Activated CD4-positive, alpha-beta T cell treated with anti-CD3 and anti-CD28 coated beads, Interleukin-2, Interleukin-6, amounts not matched to agents 100 ng/mL and 50 ng/mL, durations not matched to agents 16 hours and 8 hours (primary cell): ENCODE measurements around the gene OTX2.

Source experiments
- DNase-seq: peaks from one replicate; pipeline ENCODE4 v3.0.0-alpha.2; 2020

The OTX2 gene

GRCh38 chr14:56811593-56812363 is 1.5 kb upstream of the OTX2 start:
- no peak for DNase-seq

- peak; percentile 22 for DNase-seq
Observed at GRCh38 chr14:56810836-56811592, 735 bp upstream of the OTX2 start.

GRCh38 chr14:56809270-56810146 is 771 bp downstream of the OTX2 start:
- no peak for DNase-seq

- DNase-seq, result no peak
Observed at GRCh38 chr14:56808383-56809269, 1.7 kb downstream of the OTX2 start.

GRCh38 chr14:56808110-56808382 is 2.2 kb downstream of the OTX2 start:
- DNase-seq, result no peak

GRCh38 chr14:56807386-56808109 is 2.7 kb downstream of the OTX2 start:
- no peak for DNase-seq

DNA sequence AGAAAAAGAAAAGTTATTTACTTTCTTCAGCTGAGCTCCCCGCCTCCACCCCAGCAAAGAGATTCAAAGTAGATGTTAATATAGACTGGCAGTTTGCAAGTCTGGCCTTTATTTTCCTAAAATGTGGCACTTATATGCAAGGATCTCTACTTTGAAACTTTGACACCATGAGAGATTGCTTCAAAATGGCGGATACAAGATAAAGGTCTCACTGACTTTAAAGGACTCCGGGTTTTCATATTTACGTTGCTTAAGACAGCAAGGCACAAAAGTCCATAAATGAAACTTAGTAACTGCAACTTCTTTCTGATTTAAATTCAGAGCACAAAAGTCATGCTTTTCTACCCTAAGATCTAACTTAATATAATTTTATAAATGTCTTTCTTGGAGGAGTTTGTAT is 3.5 kb downstream of the OTX2 start:
- no peak for DNase-seq

DNA sequence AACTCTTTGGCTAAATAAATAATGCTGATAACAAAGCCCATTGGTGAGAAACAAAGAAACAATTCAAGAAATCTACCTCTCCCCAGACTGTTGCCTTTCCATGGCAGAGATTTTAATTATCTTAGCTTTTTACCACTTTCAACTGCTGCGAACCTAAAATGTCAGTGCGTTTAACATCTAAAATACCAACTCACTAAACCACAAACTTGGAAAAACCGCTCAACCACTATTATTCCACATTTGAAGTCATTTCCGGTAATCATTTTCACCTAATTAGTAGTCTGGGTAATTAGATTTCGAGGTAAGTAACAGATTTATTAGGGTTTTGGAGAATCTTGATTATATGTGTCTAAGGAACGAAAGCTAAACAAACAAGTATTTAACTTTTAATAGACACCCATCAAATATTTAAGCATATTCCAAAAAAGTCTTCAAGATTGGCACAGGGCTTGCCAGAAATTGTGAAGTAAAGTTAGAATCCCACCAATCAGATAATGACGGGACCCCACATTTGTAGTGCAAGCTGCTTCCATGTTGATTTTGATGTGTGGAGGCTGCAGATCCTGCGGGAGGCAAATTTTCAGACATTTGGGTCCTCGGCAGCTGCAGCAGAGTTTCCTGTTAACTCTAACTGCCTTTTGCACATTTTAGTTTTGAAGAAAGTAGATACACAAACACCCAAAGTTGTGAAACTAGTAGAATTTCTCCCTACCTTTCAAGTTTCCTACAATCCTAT is 4.1 kb downstream of the OTX2 start:
- no peak for DNase-seq

DNA sequence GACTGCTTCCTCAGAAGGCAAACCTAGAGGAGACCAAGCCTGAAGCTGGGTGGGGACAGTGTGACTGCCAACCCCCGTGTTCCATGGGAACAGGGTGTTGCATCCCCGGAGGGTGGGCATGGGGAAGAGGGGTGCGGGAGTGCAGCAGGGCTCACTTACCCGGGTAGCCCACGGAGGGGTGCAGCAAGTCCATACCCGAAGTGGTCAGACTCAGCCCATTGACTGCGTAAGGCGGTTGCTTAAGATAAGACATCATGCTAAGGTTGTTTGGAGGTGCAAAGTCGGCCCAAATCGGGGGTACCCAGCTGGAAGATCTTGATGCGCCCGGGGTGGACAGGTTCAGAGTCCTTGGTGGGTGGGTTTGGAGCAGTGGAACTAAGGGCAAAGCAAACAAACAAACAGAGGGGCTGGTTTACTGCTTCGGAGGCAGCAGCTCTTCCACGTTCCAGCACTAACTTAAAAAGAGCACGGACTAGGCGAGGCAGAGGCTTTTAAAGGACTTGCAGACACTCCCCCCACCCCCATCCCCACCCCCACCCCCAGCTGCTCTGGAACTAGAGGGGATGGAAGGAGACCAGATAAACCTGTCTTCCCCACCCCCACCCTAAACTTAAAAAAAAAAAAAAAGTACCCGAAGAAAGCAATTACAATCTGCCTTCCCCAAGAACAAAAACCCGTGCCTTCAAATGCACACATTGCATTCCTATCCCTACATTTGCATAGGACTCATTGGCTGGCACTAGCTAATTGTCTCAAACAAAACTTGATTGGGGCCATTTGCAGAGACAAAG is 4.9 kb downstream of the OTX2 start:
- no peak for DNase-seq

- DNase-seq, result no peak
Observed at GRCh38 chr14:56803816-56804535, 6.3 kb downstream of the OTX2 start.

DNA sequence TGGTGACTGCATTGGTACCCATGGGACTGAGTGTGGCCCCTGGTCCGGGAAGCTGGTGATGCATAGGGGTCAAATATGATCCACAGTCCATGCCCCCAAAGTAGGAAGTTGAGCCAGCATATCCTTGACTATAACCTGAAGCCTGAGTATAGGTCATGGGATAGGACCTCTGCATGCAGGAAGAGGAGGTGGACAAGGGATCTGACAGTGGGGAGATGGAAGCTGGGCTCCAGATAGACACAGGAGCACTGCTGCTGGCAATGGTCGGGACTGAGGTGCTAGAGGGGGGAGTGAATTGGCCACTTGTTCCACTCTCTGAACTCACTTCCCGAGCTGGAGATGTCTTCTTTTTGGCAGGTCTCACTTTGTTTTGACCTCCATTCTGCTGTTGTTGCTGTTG is 8.4 kb downstream of the OTX2 start:
- no peak for DNase-seq

DNA sequence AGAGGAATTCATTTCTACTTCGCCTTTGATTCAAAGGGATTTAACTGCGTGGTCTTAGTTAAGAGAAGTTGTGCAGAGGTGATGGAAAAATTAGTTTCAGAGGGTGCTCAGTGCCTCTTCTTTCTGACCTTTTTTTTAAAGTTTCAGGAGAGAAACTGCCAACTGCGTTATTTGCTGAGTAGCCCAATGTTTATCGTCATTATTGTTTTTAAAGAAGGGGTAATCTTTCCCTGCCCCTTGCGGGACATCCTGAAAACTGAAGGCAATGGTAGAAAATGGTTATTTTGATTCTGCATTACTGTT is 11.0 kb downstream of the OTX2 start:
- DNase-seq, result no peak

- DNase-seq, result no peak
Observed at GRCh38 chr14:56798447-56799342, 11.6 kb downstream of the OTX2 start.

DNA sequence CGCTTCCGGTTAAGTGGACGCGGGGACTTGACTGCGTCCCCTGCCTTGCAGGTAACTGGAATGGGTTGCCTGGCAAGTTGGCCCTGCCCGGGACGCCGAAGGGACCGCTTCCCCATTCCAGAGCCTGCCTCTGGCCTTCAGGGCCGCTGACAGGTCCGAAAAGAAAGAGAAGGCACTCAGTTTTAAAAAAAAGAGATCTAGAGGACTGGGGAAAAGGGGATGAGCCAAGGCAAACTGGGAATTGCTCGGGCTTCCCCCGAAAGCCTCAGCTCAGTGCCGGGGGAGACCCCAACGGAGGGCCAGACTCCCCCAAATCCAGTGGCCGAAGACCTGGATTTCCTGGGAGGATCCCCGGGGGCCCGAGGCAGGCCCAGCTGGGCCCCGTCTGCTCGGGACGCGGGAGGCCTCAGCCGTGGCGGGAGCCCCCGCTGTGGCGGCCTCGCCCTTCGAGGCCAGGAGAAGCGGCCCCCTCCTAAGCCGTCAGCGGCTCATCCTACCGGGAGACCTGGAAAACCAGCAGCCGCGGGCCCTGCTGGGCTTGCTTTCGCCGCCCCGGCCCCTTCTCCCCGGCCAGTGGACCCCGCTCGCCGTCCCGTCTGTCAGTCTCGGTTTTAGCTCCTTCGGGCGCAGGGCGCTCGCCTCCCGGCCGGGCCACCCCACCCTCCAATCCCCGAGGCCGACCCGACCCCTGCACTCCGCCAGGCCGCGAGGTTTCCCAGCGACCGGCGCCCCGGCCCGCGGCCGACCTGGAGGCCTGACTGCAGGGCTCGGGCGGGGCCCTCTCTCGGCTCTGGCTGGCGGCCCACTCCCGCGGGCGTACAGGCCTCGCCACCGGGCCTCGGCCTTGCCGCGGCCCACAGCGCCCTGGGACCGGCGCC is 12.5 kb downstream of the OTX2 start:
- DNase-seq, result no peak

GRCh38 chr14:56797003-56797568 is 13.2 kb downstream of the OTX2 start:
- DNase-seq, result no peak

DNA sequence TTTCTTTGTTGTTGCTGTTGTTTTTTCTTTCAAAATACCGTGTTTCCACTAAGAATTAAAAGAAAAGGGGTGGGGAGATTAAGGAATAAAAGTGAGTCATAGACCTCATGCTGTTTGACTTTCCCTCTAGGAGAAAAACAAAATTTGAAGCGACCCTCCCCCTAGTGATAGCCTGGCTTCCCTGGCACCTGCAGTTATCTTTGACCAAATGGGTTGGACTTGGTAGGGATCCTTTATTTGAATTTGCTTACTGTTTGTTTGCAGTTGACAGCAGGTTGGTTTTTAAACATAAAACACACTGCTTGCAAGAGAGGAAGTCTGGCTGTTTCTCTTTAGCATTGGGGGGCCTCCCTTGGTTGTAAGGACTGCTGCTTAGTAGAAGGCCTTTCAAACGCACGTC is 14.0 kb downstream of the OTX2 start:
- DNase-seq, result no peak

GRCh38 chr14:56795284-56795622 is 15.0 kb downstream of the OTX2 start:
- DNase-seq, result no peak
